ENCODE measurements around the gene PYGB. TPM values are rescaled to one million over a fixed set of nuclear protein-coding genes. Genes with fewer than 3 reads are reported as not detected.
"Not testable (repeated sequence)": the region's sequence is repeated elsewhere in the genome, so short reads cannot be mapped to it uniquely, and the experiment has no call there.

PYGB gene
- total and polyA plus RNA-seq, 4 experiments from 2014 or later = 28.3 to 35.6 (median 34.2) TPM

DNA sequence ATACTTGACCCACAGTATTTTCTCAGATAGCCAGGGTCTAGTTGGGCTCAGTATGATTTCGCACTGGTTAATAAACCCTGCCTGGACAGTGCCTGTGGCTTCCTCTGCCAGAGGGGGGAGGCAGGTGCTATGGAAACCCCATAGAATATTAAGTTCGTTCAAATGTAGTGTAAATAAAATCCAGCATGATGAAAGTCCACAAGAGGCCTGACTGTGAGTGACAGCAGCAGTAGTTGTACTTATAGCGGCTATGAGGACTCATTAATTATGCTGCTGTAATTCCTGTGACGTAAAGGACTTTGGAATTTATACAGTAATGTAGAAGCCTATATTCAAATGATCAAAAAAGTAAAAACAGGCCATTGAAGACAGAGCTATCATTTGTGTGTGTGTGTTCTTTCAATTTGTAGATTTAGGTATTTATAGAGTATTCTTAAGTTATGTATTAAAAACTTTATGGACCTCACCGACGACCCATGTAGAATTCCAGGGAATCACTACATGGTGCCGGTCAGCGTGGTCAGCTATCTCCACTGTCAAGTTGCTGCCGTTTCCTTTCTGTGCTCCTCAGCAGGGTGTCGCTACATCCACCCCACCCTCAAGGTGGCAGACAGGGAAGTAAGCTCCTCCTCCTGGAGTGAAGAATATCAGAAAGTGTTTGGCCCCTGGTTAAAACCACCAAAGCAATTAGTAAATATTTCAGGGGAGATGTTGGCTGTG, 10.0 kb downstream of the PYGB start:
- H3K4me1 Mint-ChIP-seq = peaks cover 6 to 28% (median 11%) of the 10 kb centered on the region in 4 donors
- POLR2A ChIA-PET (ENCODE audit: partially characterized antibody) = no interaction called here

GRCh38 chr20:25258476-25258805, 10.6 kb downstream of the PYGB start:
- H3K27ac ChIP-seq (ENCODE audit: low read depth, low read length) = no peak overlapping the region
- DNase-seq = no peak
- CTCF ChIA-PET (ENCODE audit: partially characterized antibody) = no interaction called here
- H3K4me3 ChIP-seq (ENCODE audit: low read length in 2 of 2) = no peak overlapping the region
- no peaks in the 10 kb centered on the region for H3K36me3 ChIP-seq (ENCODE audit: insufficient read depth, low read length)
- H3K9me3 Mint-ChIP-seq = peaks cover 0 to 5% (median 0%) of the 10 kb centered on the region in 8 donors
- peaks cover 30 to 31% of the 10 kb centered on the region in 2 donors for H3K36me3 Mint-ChIP-seq
- POLR2A ChIA-PET (ENCODE audit: partially characterized antibody) = no interaction called here
- H3K4me1 ChIP-seq (ENCODE audit: insufficient read depth, low read length) = peaks cover 3% of the 10 kb centered on the region
- H3K27me3 ChIP-seq (ENCODE audit: insufficient read depth, low read length) = no peaks in the 10 kb centered on the region
- peaks cover 6 to 28% (median 12%) of the 10 kb centered on the region in 4 donors for H3K4me1 Mint-ChIP-seq
- H3K4me3 Mint-ChIP-seq = peak overlapping the region in 1 of 8 donors; percentile 35
- no peaks in the 10 kb centered on the region for H3K9me3 ChIP-seq (ENCODE audit: control insufficient read depth in 1 of 2, low read length in 2 of 2)
- H3K27me3 Mint-ChIP-seq = no peaks in the 10 kb centered on the region
- intact Hi-C loops (cut with micrococcal nuclease) = no loop called here
- no peak overlapping the region for H3K27ac Mint-ChIP-seq

More for the DNA sequence above, 10.0 kb downstream of the PYGB start:
- H3K4me1 ChIP-seq (ENCODE audit: insufficient read depth, low read length) = peaks cover 3% of the 10 kb centered on the region
- Mint-ChIP-seq H3K27me3 (no peaks in the 10 kb centered on the region), H3K9me3 (peaks cover 0 to 4% (median 0%) of the 10 kb centered on the region in 8 donors), H3K27ac (no peak overlapping the region), H3K36me3 (peaks cover 29 to 30% of the 10 kb centered on the region in 2 donors), H3K4me3 (no peak overlapping the region)
- H3K9me3 ChIP-seq (ENCODE audit: control insufficient read depth in 1 of 2, low read length in 2 of 2) = no peaks in the 10 kb centered on the region
- DNase-seq = no peak
- no peak overlapping the region for H3K4me3 ChIP-seq (ENCODE audit: low read length in 2 of 2)
- no peaks in the 10 kb centered on the region for H3K36me3 ChIP-seq (ENCODE audit: insufficient read depth, low read length)
- CTCF ChIA-PET (ENCODE audit: partially characterized antibody) = no interaction called here
- H3K27ac ChIP-seq (ENCODE audit: low read depth, low read length) = no peak overlapping the region
- no peaks in the 10 kb centered on the region for H3K27me3 ChIP-seq (ENCODE audit: insufficient read depth, low read length)
- intact Hi-C loops (cut with micrococcal nuclease) = no loop called here

- Histone ChIP-seq H3K4me1 (ENCODE audit: insufficient read depth, low read length) (peaks cover 3% of the 10 kb centered on the region), H3K27me3 (ENCODE audit: insufficient read depth, low read length) (no peaks in the 10 kb centered on the region), H3K9me3 (ENCODE audit: control insufficient read depth in 1 of 2, low read length in 2 of 2) (no peaks in the 10 kb centered on the region), H3K4me3 (ENCODE audit: low read length in 2 of 2) (no peak overlapping the region), H3K27ac (ENCODE audit: low read depth, low read length) (no peak overlapping the region), H3K36me3 (ENCODE audit: insufficient read depth, low read length) (no peaks in the 10 kb centered on the region)
- POLR2A ChIA-PET (ENCODE audit: partially characterized antibody) = no interaction called here
- peaks cover 6 to 25% (median 12%) of the 10 kb centered on the region in 4 donors for H3K4me1 Mint-ChIP-seq
- H3K27ac Mint-ChIP-seq = no peak overlapping the region
- peaks cover 30 to 31% of the 10 kb centered on the region in 2 donors for H3K36me3 Mint-ChIP-seq
- H3K4me3 Mint-ChIP-seq = peak overlapping the region in 1 of 8 donors; percentile 35
- no peaks in the 10 kb centered on the region for H3K27me3 Mint-ChIP-seq
- no peak for DNase-seq
- intact Hi-C loops (cut with micrococcal nuclease) = no loop called here
- CTCF ChIA-PET (ENCODE audit: partially characterized antibody) = no interaction called here
- peaks cover 0 to 5% (median 0%) of the 10 kb centered on the region in 8 donors for H3K9me3 Mint-ChIP-seq
Measured at GRCh38 chr20:25258828-25259227, 10.9 kb downstream of the PYGB start.

DNA sequence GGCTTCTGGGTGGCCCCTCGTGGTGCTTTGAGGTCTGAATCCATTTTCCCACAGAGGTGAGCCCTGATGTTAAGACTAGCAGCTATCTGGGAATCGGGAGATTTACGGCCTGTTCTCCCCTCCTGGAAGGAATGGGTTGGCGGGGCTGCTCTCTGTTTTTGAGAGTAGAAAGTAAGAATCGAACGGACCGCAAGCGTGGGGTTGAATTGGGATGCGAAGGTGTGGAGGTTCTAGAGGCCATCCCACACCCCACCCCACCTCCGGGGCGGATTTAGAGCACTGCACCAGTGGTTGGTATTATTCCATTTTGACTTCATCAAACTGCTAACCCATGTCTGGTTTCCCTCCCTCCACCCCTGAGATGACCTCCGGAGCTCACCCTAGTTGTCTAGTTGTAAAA, 11.5 kb downstream of the PYGB start:
- peak overlapping the region in 3 of 7 donors; percentile 30 to 43 (median 35) for H3K27ac Mint-ChIP-seq
- peaks cover 5 to 25% (median 11%) of the 10 kb centered on the region in 4 donors for H3K4me1 Mint-ChIP-seq
- H3K9me3 Mint-ChIP-seq = peaks cover 0 to 5% (median 0%) of the 10 kb centered on the region in 8 donors
- peaks cover 3% of the 10 kb centered on the region for H3K4me1 ChIP-seq (ENCODE audit: insufficient read depth, low read length)
- no peaks in the 10 kb centered on the region for H3K9me3 ChIP-seq (ENCODE audit: control insufficient read depth in 1 of 2, low read length in 2 of 2)
- no peaks in the 10 kb centered on the region for H3K27me3 Mint-ChIP-seq
- H3K4me3 ChIP-seq (ENCODE audit: low read length in 2 of 2) = no peak overlapping the region
- H3K36me3 Mint-ChIP-seq = peaks cover 31 to 33% of the 10 kb centered on the region in 2 donors
- no peak for DNase-seq
- POLR2A ChIA-PET (ENCODE audit: partially characterized antibody) = no interaction called here
- intact Hi-C loops (cut with micrococcal nuclease) = no loop called here
- H3K36me3 ChIP-seq (ENCODE audit: insufficient read depth, low read length) = no peaks in the 10 kb centered on the region
- CTCF ChIA-PET (ENCODE audit: partially characterized antibody) = no interaction called here
- H3K27ac ChIP-seq (ENCODE audit: low read depth, low read length) = no peak overlapping the region
- no peaks in the 10 kb centered on the region for H3K27me3 ChIP-seq (ENCODE audit: insufficient read depth, low read length)
- peak overlapping the region in 1 of 8 donors; percentile 61 for H3K4me3 Mint-ChIP-seq

DNA sequence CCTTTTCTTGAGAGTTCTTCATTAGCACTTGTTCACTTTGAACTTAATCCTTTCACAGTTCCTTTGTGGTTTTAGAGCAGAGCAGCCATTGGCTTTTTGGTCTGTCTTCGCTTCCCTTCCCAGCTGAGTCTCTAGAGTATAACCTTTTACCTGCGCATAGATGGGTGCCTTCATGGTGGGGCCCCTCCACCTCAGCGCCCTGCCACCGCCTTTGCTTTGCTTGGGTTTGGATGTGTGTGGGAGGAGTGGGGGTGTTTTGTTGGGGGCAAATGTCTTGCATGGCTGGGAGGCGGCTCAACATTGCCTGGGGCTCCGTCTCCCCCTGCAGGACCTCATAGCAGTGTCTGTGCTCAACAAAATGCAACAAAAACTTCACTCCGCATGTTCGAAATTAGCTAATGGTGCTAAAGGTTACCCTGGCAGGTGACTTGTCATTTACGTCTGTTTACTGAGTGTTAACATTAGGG, 11.9 kb downstream of the PYGB start:
- ChIA-PET CTCF (ENCODE audit: partially characterized antibody) (no interaction called here), POLR2A (ENCODE audit: partially characterized antibody) (no interaction called here)
- Histone ChIP-seq H3K4me3 (ENCODE audit: low read length in 2 of 2) (no peak overlapping the region), H3K27ac (ENCODE audit: low read depth, low read length) (no peak overlapping the region), H3K9me3 (ENCODE audit: control insufficient read depth in 1 of 2, low read length in 2 of 2) (no peaks in the 10 kb centered on the region), H3K4me1 (ENCODE audit: insufficient read depth, low read length) (peaks cover 3% of the 10 kb centered on the region), H3K27me3 (ENCODE audit: insufficient read depth, low read length) (no peaks in the 10 kb centered on the region), H3K36me3 (ENCODE audit: insufficient read depth, low read length) (no peaks in the 10 kb centered on the region)
- intact Hi-C loops (cut with micrococcal nuclease) = no loop called here
- Mint-ChIP-seq H3K27ac (peak overlapping the region in 2 of 7 donors; percentile 30 to 34), H3K4me1 (peaks cover under 1 to 25% (median 8%) of the 10 kb centered on the region in 4 donors), H3K27me3 (no peaks in the 10 kb centered on the region), H3K4me3 (peak overlapping the region in 1 of 8 donors; percentile 61), H3K36me3 (peaks cover 31 to 37% of the 10 kb centered on the region in 2 donors), H3K9me3 (peaks cover 0 to 5% (median 0%) of the 10 kb centered on the region in 8 donors)
- peak in 1 of 5 donors; percentile 19 for DNase-seq

DNA sequence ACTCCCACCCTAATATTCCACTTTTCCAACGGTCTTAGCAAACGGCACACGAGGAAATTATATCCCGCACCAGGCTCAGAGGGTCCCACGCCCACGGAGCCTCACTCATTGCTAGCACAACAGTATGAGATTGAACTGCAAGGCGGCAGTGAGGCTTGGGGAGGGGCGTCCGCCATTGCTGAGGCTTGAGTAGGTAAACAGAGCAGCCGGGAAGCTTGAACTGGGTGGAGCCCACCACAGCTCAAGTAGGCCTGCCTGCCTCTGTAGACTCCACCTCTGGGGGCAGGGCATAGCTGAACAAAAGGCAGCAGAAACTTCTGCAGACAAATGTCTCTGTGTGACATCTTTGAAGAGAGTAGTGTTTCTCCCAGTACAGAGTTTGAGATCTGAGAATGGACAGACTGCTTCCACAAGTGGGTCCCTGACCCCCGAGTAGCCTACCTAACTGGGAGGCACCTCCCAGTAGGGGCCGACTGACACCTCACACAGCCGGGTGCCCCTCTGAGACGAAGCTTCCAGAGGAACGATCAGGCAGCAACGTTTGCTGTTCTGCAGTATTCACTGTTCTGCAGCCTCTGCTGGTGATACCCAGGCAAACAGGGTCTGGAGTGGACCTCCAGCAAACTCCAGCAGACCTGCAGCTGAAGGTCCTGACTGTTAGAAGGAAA, 13.0 kb downstream of the PYGB start:
- H3K4me1 ChIP-seq (ENCODE audit: insufficient read depth, low read length); CTCF ChIA-PET (ENCODE audit: partially characterized antibody): not testable (repeated sequence)

GRCh38 chr20:25269057-25269832, 21.4 kb downstream of the PYGB start:
- Histone ChIP-seq H3K27me3 (ENCODE audit: insufficient read depth, low read length) (no peaks in the 10 kb centered on the region), H3K9me3 (ENCODE audit: control insufficient read depth in 1 of 2, low read length in 2 of 2) (no peaks in the 10 kb centered on the region), H3K36me3 (ENCODE audit: insufficient read depth, low read length) (peaks cover 21% of the 10 kb centered on the region), H3K4me3 (ENCODE audit: low read length in 2 of 2) (no peak overlapping the region), H3K4me1 (ENCODE audit: insufficient read depth, low read length) (no peaks in the 10 kb centered on the region), H3K27ac (ENCODE audit: low read depth, low read length) (no peak overlapping the region)
- Mint-ChIP-seq H3K27me3 (no peaks in the 10 kb centered on the region), H3K9me3 (peaks cover 0 to under 1% (median 0%) of the 10 kb centered on the region in 8 donors), H3K4me3 (no peak overlapping the region), H3K36me3 (peaks cover 14 to 39% of the 10 kb centered on the region in 2 donors), H3K4me1 (peaks cover 0 to 6% (median 4%) of the 10 kb centered on the region in 4 donors), H3K27ac (peak overlapping the region in 1 of 7 donors; percentile 25)
- DNase-seq = no peak
- ChIA-PET POLR2A (ENCODE audit: partially characterized antibody) (no interaction called here), CTCF (ENCODE audit: partially characterized antibody) (interaction anchor here (1.0 to 1.1 kb wide), 2 partner anchors 130 kb away, joined by 3 read pairs; no protein-coding TSS in a partner anchor)
- intact Hi-C loops (cut with micrococcal nuclease) = no loop called here

More for the DNA sequence above, 13.0 kb downstream of the PYGB start:
- H3K4me3 ChIP-seq (ENCODE audit: low read length in 2 of 2); H3K27ac ChIP-seq (ENCODE audit: low read depth, low read length); H3K36me3 ChIP-seq (ENCODE audit: insufficient read depth, low read length); H3K27me3 Mint-ChIP-seq; H3K9me3 ChIP-seq (ENCODE audit: control insufficient read depth in 1 of 2, low read length in 2 of 2); H3K9me3 Mint-ChIP-seq; H3K27ac Mint-ChIP-seq; intact Hi-C loops (cut with micrococcal nuclease); H3K27me3 ChIP-seq (ENCODE audit: insufficient read depth, low read length): not testable (repeated sequence)
- peaks cover 0 to 24% (median 8%) of the 10 kb centered on the region in 4 donors for H3K4me1 Mint-ChIP-seq
- peaks cover 31 to 37% of the 10 kb centered on the region in 2 donors for H3K36me3 Mint-ChIP-seq
- H3K4me3 Mint-ChIP-seq = peak overlapping the region in 1 of 8 donors; percentile 17
- POLR2A ChIA-PET (ENCODE audit: partially characterized antibody) = interaction anchor here (1.0 kb wide), 1 partner anchor 66 kb away, joined by 3 read pairs; the partner anchor contains the start of gene ENTPD6
- DNase-seq = peak in 1 of 5 donors; percentile 34

All from CD4-positive, alpha-beta memory T cell (primary cell).